GM06990 (cell line): ENCODE data around the gene DPH1.
A peak's percentile ranks its signal among the peaks of the same experiment; 100 is the strongest.

Experiments used
- DNase-seq: peaks from one replicate; pipeline ENCODE4 v3.0.0-alpha.2; 2011; ENCODE audit not compliant: insufficient read length; ENCODE audit errors: extremely low read depth
- H3K27me3 ChIP-seq: replicated peaks from 2 replicates; pipeline ENCODE4 v1.6.0; 2011; ENCODE audit warnings: low read length; ENCODE audit not compliant: control insufficient read depth, insufficient read depth
- H3K36me3 ChIP-seq: 2 replicates; pipeline ENCODE4 v1.5.1; 2011; ENCODE audit warnings: low read length; ENCODE audit not compliant: control insufficient read depth, insufficient read depth
- H3K4me3 ChIP-seq: replicated peaks from 2 replicates; pipeline ENCODE4 v1.5.1; 2011; ENCODE audit warnings: low read depth, mild to moderate bottlenecking, control low read depth, low read length
- TF ChIP-seq, protein P1 (sequence below): IDR thresholded peaks from 2 replicates; pipeline ENCODE4 v1.5.1; 2011; ENCODE audit warnings: low read length, control low read depth, mild to moderate bottlenecking, inconsistent platforms; ENCODE audit not compliant: insufficient read depth, poor library complexity, severe bottlenecking

The DPH1 gene

DNA sequence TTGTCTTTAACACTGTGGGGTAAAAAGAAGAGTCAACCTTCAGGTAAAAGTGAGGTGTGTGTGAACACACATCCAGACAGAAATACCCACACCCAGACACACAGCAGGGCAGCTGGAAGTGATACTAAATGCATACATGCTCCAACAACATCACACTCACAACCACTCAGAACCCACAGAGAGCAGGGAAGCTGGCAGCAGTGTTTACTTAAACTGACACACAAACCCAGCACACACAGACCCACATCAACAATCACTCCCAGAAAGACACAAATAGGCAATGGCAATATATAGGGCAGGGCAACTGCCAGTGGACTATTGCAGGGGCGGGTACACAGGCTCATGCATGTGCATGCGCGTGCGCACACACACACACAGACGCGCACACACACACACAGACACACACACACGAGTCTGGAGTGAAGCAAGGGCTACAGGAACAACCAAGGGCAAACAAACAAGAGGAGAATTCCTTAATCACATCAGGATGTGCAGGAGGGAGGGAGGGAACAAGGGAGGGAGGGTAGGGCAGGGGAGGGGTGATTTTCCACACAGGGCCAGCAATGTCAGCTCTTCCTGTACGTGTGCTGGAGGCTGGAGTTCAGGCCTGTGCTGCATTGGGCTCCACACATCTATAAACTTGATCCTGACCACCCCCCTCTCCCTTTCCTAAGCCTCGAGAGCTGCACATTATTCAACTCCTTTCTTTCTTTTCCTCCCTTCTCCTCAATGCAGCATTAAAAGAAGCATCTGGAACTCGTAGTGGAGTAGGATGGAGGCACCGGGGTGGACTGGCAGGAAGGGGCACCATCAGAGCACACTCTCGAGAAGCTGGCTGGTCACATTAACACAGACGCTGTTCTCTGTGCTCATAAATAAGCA, 55.1 kb downstream of the DPH1 start:
- Histone ChIP-seq H3K36me3 (peaks cover 10% of the 10 kb centered on the region), H3K27me3 (no peaks in the 10 kb centered on the region), H3K4me3 (no peak overlapping the region)
- TF ChIP-seq, protein P1, sequence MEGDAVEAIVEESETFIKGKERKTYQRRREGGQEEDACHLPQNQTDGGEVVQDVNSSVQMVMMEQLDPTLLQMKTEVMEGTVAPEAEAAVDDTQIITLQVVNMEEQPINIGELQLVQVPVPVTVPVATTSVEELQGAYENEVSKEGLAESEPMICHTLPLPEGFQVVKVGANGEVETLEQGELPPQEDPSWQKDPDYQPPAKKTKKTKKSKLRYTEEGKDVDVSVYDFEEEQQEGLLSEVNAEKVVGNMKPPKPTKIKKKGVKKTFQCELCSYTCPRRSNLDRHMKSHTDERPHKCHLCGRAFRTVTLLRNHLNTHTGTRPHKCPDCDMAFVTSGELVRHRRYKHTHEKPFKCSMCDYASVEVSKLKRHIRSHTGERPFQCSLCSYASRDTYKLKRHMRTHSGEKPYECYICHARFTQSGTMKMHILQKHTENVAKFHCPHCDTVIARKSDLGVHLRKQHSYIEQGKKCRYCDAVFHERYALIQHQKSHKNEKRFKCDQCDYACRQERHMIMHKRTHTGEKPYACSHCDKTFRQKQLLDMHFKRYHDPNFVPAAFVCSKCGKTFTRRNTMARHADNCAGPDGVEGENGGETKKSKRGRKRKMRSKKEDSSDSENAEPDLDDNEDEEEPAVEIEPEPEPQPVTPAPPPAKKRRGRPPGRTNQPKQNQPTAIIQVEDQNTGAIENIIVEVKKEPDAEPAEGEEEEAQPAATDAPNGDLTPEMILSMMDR = no peak
- no peak for DNase-seq

DNA sequence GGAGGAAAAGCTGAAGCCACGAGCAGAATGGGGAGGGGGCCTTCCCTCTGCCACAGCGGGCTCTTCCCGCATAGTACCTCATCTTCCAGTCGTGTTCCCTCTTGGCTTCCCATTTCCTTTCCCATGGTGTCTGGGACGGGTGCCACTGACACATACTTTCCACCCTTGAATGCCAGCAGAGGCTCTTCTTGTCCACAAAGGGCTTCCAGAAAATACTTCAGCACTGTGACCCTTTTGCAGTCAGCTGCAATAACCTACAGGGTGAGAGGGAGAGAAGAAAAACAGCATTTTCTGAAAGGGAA, 55.6 kb downstream of the DPH1 start:
- TF ChIP-seq, protein P1 = no peak
- no peak overlapping the region for H3K4me3 ChIP-seq
- peaks cover 10% of the 10 kb centered on the region for H3K36me3 ChIP-seq
- no peak for DNase-seq
- H3K27me3 ChIP-seq = no peaks in the 10 kb centered on the region

DNA sequence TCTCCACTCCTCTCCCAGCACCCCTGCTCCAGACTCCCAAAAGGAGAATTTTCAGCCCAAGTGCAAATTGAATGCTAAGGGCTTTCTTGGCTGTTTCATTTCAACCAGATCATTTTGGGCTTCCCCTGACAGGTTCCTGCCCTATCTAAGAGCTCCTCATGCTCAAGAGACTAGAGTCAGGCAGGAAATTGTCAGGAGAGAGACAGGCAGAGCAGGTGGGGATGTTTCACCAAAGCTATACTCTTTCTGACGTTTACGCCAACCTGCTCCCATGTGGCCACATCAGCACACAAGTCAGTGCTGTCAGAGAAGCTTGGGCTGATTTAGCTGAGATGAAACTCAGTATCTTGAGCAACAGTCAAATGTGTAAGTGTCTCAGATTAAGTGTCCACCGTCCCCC, 56.4 kb downstream of the DPH1 start:
- TF ChIP-seq, protein P1 = no peak
- no peak overlapping the region for H3K4me3 ChIP-seq
- H3K27me3 ChIP-seq = no peaks in the 10 kb centered on the region
- DNase-seq = no peak
- peaks cover 10% of the 10 kb centered on the region for H3K36me3 ChIP-seq

DNA sequence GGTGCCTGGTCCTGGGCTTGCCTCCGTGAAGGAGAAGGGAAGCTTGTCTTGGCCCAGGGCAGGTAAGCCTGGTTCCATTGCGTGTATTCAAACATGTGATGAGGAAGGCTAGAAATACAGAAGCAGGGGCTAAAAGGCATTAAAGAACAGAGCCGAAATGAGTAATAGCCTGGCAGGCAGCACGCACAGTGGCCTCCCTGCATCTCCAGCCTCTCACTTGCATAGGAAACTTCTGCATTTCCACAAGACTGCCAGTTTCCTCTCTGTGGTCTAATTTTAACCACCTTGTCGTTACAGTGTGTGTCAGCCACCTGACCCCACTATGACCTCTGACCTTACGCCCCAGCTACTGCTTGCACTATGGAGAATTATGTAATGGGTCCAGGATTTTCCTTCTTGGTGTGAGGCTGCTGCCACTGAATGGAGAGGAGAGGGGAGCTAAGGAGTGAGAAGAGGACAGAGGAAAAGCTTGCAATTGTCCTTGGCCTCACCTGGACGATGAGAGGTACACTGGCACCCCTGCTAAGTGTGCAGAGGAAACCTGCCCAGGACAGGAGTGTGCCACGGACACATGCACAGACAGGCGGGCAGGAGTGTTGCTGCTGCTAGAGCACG, 57.8 kb downstream of the DPH1 start:
- DNase-seq = peak; percentile 82
- TF ChIP-seq, protein P1 = no peak
- Histone ChIP-seq H3K4me3 (no peak overlapping the region), H3K36me3 (peaks cover 6% of the 10 kb centered on the region; the same call in 1 of the 2 replicates), H3K27me3 (no peaks in the 10 kb centered on the region)

DNA sequence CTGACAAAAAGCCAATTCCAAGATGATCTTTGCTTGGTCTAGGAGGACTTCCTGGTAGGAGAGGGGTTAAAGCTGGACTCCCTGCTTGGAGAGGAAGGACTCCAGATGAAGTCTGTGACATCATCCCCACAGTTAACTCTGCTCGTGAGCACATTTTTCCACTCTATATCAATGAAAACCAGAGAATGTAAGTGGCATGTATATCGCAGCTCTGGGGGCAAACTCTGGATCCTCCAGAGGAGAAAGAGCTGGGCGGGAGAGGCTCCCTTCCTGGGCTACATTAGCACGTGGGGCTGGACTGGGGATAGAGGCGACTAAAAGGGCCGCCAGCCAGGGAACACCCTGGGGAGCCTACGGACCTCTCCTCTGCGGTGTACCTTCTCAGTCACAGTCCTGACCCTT, 59.1 kb downstream of the DPH1 start:
- Histone ChIP-seq H3K4me3 (peak overlapping the region; percentile 29; the same call in 1 of the 2 replicates), H3K27me3 (no peaks in the 10 kb centered on the region), H3K36me3 (peaks cover 6% of the 10 kb centered on the region; the same call in 1 of the 2 replicates)
- TF ChIP-seq, protein P1 = no peak
- no peak for DNase-seq
